HepG2 (cell line): ENCODE results near the gene ZNF764. TPM values are rescaled to one million over a fixed set of nuclear protein-coding genes. Genes with fewer than 3 reads are reported as not detected.

Source experiments
- ATAC-seq: fragments of 200-7000 bp; cut with Tn5 transposase; 3 replicates; pipeline ENCODE4 v1.9.1; 2020; ENCODE audit warnings: mild to moderate bottlenecking, moderate library complexity
- BruUV-seq: library from RNA; stranded (reverse); fragments of 400-500 nt; replicated peaks from 2 replicates; lab custom pipeline; 2021; lab: Mats Ljungman, UMichigan
- CTCF ChIA-PET: fragments of 300-600 bp; formaldehyde crosslinking; extraction: SDS; loops from one replicate; lab custom pipeline; 2021; ENCODE audit warnings: low total read pairs, inconsistent platforms, low intra/inter-chr PET ratio; lab: Yijun Ruan, JAX
- POLR2A ChIA-PET: fragments of 350-600 bp; sonication (Branson Sonifier 250); formaldehyde crosslinking; loops from one replicate; lab custom pipeline; 2020; ENCODE audit warnings: antibody characterized with exemption, inconsistent platforms; lab: Yijun Ruan, JAX
- DNase-seq: peaks from one replicate; pipeline ENCODE4 v3.0.0-alpha.2; 2015; ENCODE audit warnings: low spot score
- FAIRE-seq: peaks from 3 replicates; lab custom pipeline; 2011; peaks lifted over from hg19 to GRCh38; lab: Jason Lieb, UNC
- H2AFZ ChIP-seq: one replicate; pipeline ENCODE4 v1.6.1; 2011; ENCODE audit warnings: low read length, inconsistent platforms
- H3K27ac ChIP-seq: fragments of 300-600 bp; 3 replicates; pipeline ENCODE4 v1.8.0; 2011; ENCODE audit warnings: mixed run types, mild to moderate bottlenecking, mixed read lengths, low read length, inconsistent platforms; ENCODE audit not compliant: insufficient read depth; ENCODE audit errors: extremely low read length
- H3K27me3 ChIP-seq, 2 experiments: fragments of 200-600 bp in 1 of 2; 2 replicates in 1 of 2; 3 replicates in 1 of 2; pipeline versions ENCODE4 v1.6.0 to v1.8.0; 2011; ENCODE audit warnings: low read length in 2 of 2, mild to moderate bottlenecking in 2 of 2, moderate library complexity in 2 of 2, inconsistent platforms in 1 of 2; ENCODE audit not compliant: insufficient read depth in 2 of 2, control insufficient read depth in 1 of 2
- H3K36me3 ChIP-seq, 2 experiments: fragments of 200-600 bp in 1 of 2; replicated peaks in 1 of 2; 2 replicates in 1 of 2; 3 replicates in 1 of 2; pipeline versions ENCODE4 v1.5.1 to v1.8.0; 2011; ENCODE audit warnings: low read length in 2 of 2, inconsistent platforms in 1 of 2; ENCODE audit not compliant: insufficient read depth in 2 of 2, control insufficient read depth in 1 of 2
- H3K4me1 ChIP-seq: 2 replicates; pipeline ENCODE4 v1.5.1; 2012; ENCODE audit warnings: low read length, inconsistent platforms; ENCODE audit not compliant: insufficient read depth
- H3K4me2 ChIP-seq: 2 replicates; pipeline ENCODE4 v1.6.0; 2011; ENCODE audit warnings: low read depth, low read length, inconsistent platforms
- H3K4me3 ChIP-seq, 3 experiments: fragments of 200-600 bp in 1 of 3; sonication (generic), shearing (Covaris generic) in 1 of 3; replicated peaks in 1 of 3; 2 replicates each; pipeline ENCODE4 v1.5.1; 2011 to 2016; ENCODE audit warnings: low read length in 3 of 3, inconsistent platforms in 2 of 3, low read depth in 2 of 3, mild to moderate bottlenecking in 2 of 3, control low read depth in 1 of 3, mixed read lengths in 1 of 3; ENCODE audit not compliant: insufficient read depth in 1 of 3
- H3K79me2 ChIP-seq: one replicate; pipeline ENCODE4 v1.6.1; 2011; ENCODE audit warnings: low read length, inconsistent platforms; ENCODE audit not compliant: insufficient read depth
- H3K9ac ChIP-seq: 2 replicates; pipeline ENCODE4 v1.6.0; 2011; ENCODE audit warnings: mild to moderate bottlenecking, low read depth, low read length, inconsistent platforms; ENCODE audit not compliant: insufficient read depth
- H3K9me3 ChIP-seq: 2 replicates; pipeline ENCODE4 v1.5.1; 2012; ENCODE audit warnings: mild to moderate bottlenecking, low read length
- H4K20me1 ChIP-seq: 2 replicates; pipeline ENCODE4 v1.6.0; 2011; ENCODE audit warnings: inconsistent platforms, mild to moderate bottlenecking, low read length, moderate library complexity; ENCODE audit not compliant: insufficient read depth
- CEBPG ChIP-seq: IDR thresholded peaks from 2 replicates; pipeline ENCODE4 v1.6.1; 2016
- IRX3 ChIP-seq: sonication (generic); formaldehyde crosslinking; IDR thresholded peaks from 2 replicates; pipeline ENCODE4 v1.8.1; 2023; ENCODE audit warnings: mild to moderate bottlenecking, low read depth, missing genetic modification reagents, borderline replicate concordance
- NONO ChIP-seq, 2 experiments: fragments of 450-650 bp in 1 of 2; sonication (generic) in 1 of 2; formaldehyde crosslinking in 1 of 2; IDR thresholded peaks in 1 of 2; conservative IDR thresholded peaks in 1 of 2; 2 replicates each; pipeline versions ENCODE4 v1.6.1 to v1.8.0; 2017 to 2022; ENCODE audit warnings: mild to moderate bottlenecking in 1 of 2, missing genetic modification reagents in 1 of 2, moderate library complexity in 1 of 2
- POLR2G ChIP-seq: fragments of 200-400 bp; formaldehyde crosslinking; IDR thresholded peaks from 2 replicates; pipeline ENCODE4 v1.6.1; 2018; ENCODE audit warnings: mild to moderate bottlenecking, low read depth, low read length, moderate library complexity
- RBFOX2 ChIP-seq: fragments of 200-400 bp; formaldehyde crosslinking; IDR thresholded peaks from 2 replicates; pipeline ENCODE4 v1.6.1; 2017; ENCODE audit warnings: low read depth, mild to moderate bottlenecking, low read length
- ZBTB38 ChIP-seq: sonication (generic); formaldehyde crosslinking; IDR thresholded peaks from 2 replicates; pipeline ENCODE4 v1.5.1; 2020; ENCODE audit warnings: mild to moderate bottlenecking, missing genetic modification reagents
- ZC3H4 ChIP-seq: sonication (generic); formaldehyde crosslinking; IDR thresholded peaks from 2 replicates; pipeline ENCODE4 v1.4.0; 2020; ENCODE audit warnings: missing genetic modification reagents, borderline replicate concordance
- ZIK1 ChIP-seq: sonication (generic); formaldehyde crosslinking; IDR thresholded peaks from 2 replicates; pipeline ENCODE4 v1.5.0; 2020; ENCODE audit warnings: mild to moderate bottlenecking, low read depth, missing genetic modification reagents, borderline replicate concordance
- ZNF33B ChIP-seq: sonication (generic); formaldehyde crosslinking; IDR thresholded peaks from 2 replicates; pipeline ENCODE4 v1.5.1; 2020; ENCODE audit warnings: mild to moderate bottlenecking, missing genetic modification reagents
- ZNF557 ChIP-seq: sonication (generic); formaldehyde crosslinking; IDR thresholded peaks from 2 replicates; pipeline ENCODE4 v1.4.0; 2020; ENCODE audit warnings: missing genetic modification reagents
- ZNF598 ChIP-seq: sonication (generic); formaldehyde crosslinking; IDR thresholded peaks from 2 replicates; pipeline ENCODE4 v1.5.1; 2020; ENCODE audit warnings: mild to moderate bottlenecking, missing genetic modification reagents, borderline replicate concordance
- ZNF891 ChIP-seq: sonication (generic); formaldehyde crosslinking; IDR thresholded peaks from 2 replicates; pipeline ENCODE4 v1.5.0; 2020; ENCODE audit warnings: mild to moderate bottlenecking, missing genetic modification reagents
- ZSCAN20 ChIP-seq: sonication (generic); formaldehyde crosslinking; IDR thresholded peaks from 2 replicates; pipeline ENCODE4 v1.4.0; 2020; ENCODE audit warnings: missing genetic modification reagents, mild to moderate bottlenecking, borderline replicate concordance
- WGBS: methylation state at CpG from one replicate; pipeline ENCODE4 v1.1.6; 2017; ENCODE audit warnings: low lambda C conversion rate; 5-methylcytosine and 5-hydroxymethylcytosine counted together
- in situ Hi-C: cut with HindIII; loops from 2 replicates; pipeline ENCODE4 v1.10.0; 2017; ENCODE audit warnings: low pct_unique_long_range_greater_than_20kb; ENCODE audit not compliant: extremely low pct_ligation_motif_present
- intact Hi-C: fragments of 100-400 bp; cut with micrococcal nuclease; formaldehyde crosslinking; loops from one replicate; pipeline ENCODE4 v1.10.0; 2022; ENCODE audit not compliant: unreplicated experiment
- polyA plus RNA-seq, 8 experiments: library from polyadenylated mRNA; depleted of rRNA in 3 of 8; stranded (reverse) in 7 of 8; unstranded in 1 of 8; fragments of >200 nt; fragmentation: Illumina TruSeq in 4 of 8; extraction: Trizol in 4 of 8; gene quantifications; 2 replicates each; pipeline versions ENCODE4 v1.2.1 to v1.2.3, GENCODE V29; 2011 to 2016; ENCODE audit warnings: low read depth in 4 of 8, missing spikeins in 1 of 8, mixed read lengths in 1 of 8; ENCODE audit not compliant: insufficient read depth in 1 of 8
- total RNA-seq, 5 experiments: library from RNA; depleted of rRNA; stranded (reverse); fragments of >200 nt; fragmentation: Illumina TruSeq; extraction: Trizol; gene quantifications; 2 replicates each; pipeline ENCODE4 v1.2.3, GENCODE V29; 2016; ENCODE audit warnings: low read depth in 1 of 5
- TF ChIP-seq, protein P1 (sequence below): sonication (generic); formaldehyde crosslinking; IDR thresholded peaks from 2 replicates; pipeline ENCODE4 v1.9.0; 2022; ENCODE audit warnings: low read depth, missing genetic modification reagents
- TF ChIP-seq, protein P2 (sequence below): sonication (generic); formaldehyde crosslinking; IDR thresholded peaks from 2 replicates; pipeline ENCODE4 v1.4.0; 2020; ENCODE audit warnings: mild to moderate bottlenecking, missing genetic modification reagents

The ZNF764 gene
- total and polyA plus RNA-seq, 2 of the 13 experiments (the other 11 are each of a cell fraction or from before 2014, with no cell fraction given): 4.1 to 9.1 TPM

- H3K9ac ChIP-seq: no peak overlapping the region
- no peak overlapping the region for H3K4me2 ChIP-seq
- no peak overlapping the region for H3K4me3 ChIP-seq
- intact Hi-C loops: no loop called here
- H3K27me3 ChIP-seq: no peaks in the 10 kb centered on the region
- peaks cover 21% of the 10 kb centered on the region for H3K79me2 ChIP-seq
- FAIRE-seq: no peak
- H3K27ac ChIP-seq: no peak overlapping the region
- ATAC-seq: no peak
- H3K4me1 ChIP-seq: peaks cover 55% of the 10 kb centered on the region
- no TSS peak for BruUV-seq
- H3K9me3 ChIP-seq: no peaks in the 10 kb centered on the region
- H2AFZ ChIP-seq: no peak overlapping the region
- no peak for DNase-seq
- whole genome bisulfite sequencing: 78% methylated on average over 3 of the region's 4 CpGs
- ChIA-PET POLR2A (interaction anchor here (1.0 to 2.2 kb wide), 2 partner anchors 12 to 19 kb away, joined by 4 to 12 read pairs; no protein-coding TSS in a partner anchor), CTCF (no interaction called here)
- H3K36me3 ChIP-seq: peaks cover 0 to 25% of the 10 kb centered on the region in 2 experiments; a peak in 4 of 5 replicates
- H4K20me1 ChIP-seq: no peaks in the 10 kb centered on the region
- in situ Hi-C loops: no loop called here
- TF ChIP-seq, protein P1, sequence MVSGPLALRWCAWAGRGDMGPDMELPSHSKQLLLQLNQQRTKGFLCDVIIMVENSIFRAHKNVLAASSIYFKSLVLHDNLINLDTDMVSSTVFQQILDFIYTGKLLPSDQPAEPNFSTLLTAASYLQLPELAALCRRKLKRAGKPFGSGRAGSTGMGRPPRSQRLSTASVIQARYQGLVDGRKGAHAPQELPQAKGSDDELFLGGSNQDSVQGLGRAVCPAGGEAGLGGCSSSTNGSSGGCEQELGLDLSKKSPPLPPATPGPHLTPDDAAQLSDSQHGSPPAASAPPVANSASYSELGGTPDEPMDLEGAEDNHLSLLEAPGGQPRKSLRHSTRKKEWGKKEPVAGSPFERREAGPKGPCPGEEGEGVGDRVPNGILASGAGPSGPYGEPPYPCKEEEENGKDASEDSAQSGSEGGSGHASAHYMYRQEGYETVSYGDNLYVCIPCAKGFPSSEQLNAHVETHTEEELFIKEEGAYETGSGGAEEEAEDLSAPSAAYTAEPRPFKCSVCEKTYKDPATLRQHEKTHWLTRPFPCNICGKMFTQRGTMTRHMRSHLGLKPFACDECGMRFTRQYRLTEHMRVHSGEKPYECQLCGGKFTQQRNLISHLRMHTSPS (CRISPR knock-in tag): no peak
- no peak for TF ChIP-seq ZIK1 (CRISPR knock-in tag)
- no peak for TF ChIP-seq ZNF557 (CRISPR knock-in tag)
- no peak for TF ChIP-seq ZC3H4
- TF ChIP-seq ZNF598: 0 out of 2 replicates have a peak, but pooled peaks have one; percentile 27
- TF ChIP-seq RBFOX2: peak; percentile 35; the same call in 1 of the 2 replicates
- no peak for TF ChIP-seq ZSCAN20
- no peak for TF ChIP-seq NONO (IDR thresholded peaks at IDR 0.05)
- TF ChIP-seq NONO (CRISPR knock-in tag; conservative IDR thresholded peaks at IDR 0.05): peak; percentile 47; the same call in 1 of the 2 replicates
- TF ChIP-seq, protein P2, sequence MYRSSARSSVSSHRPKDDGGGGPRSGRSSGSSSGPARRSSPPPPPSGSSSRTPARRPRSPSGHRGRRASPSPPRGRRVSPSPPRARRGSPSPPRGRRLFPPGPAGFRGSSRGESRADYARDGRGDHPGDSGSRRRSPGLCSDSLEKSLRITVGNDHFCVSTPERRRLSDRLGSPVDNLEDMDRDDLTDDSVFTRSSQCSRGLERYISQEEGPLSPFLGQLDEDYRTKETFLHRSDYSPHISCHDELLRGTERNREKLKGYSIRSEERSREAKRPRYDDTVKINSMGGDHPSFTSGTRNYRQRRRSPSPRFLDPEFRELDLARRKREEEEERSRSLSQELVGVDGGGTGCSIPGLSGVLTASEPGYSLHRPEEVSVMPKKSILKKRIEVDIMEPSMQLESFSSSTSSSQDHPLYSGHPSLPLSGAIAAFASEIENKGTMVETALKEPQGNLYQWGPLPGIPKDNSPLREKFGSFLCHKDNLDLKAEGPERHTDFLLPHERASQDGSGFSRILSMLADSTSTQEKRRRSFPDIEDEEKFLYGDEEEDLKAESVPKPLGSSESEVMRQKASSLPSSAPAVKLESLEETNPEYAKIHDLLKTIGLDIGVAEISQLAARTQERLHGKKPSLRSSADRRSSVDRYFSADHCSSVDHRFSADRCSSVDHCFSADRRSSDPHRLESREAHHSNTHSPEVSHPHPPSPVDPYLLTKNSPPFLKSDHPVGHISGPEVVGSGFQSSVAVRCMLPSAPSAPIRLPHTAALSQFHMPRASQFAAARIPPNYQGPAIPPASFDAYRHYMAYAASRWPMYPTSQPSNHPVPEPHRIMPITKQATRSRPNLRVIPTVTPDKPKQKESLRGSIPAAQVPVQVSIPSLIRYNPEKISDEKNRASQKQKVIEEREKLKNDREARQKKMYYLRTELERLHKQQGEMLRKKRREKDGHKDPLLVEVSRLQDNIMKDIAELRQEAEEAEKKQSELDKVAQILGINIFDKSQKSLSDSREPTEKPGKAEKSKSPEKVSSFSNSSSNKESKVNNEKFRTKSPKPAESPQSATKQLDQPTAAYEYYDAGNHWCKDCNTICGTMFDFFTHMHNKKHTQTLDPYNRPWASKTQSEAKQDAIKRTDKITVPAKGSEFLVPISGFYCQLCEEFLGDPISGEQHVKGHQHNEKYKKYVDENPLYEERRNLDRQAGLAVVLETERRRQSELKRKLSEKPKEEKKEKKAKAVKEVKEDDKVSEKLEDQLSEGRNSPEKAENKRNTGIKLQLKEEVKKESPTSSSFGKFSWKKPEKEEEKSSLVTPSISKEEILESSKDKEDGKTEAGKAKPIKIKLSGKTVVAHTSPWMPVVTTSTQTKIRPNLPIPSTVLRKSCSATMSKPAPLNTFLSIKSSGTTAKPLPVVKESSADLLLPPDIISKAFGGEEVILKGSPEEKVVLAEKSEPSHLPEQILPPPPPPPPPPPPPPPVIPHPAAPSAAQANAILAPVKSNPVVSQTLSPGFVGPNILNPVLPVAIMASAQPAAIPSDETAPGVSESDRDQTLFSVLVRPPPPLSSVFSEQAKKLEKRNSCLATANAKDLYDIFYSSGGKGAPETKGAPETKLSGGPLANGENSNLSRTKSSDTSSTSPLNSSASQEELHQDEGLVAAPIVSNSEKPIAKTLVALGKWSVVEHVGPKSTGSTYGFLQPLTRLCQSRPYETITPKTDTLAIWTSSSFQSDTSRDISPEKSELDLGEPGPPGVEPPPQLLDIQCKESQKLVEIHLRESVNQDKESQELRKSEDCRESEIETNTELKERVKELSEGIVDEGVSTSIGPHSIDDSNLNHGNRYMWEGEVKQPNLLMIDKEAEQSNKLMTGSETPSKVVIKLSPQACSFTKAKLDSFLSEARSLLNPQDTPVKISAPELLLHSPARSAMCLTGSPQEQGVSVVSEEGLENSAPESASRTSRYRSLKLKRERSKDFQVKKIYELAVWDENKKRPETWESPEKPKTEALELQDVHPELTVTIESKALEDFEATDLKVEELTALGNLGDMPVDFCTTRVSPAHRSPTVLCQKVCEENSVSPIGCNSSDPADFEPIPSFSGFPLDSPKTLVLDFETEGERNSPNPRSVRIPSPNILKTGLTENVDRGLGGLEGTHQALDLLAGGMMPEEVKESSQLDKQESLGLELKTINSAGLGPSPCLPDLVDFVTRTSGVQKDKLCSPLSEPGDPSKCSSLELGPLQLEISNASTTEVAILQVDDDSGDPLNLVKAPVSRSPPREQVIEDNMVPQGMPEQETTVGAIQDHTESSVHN: 0 out of 2 replicates have a peak, but pooled peaks have one; percentile 25
- 0 out of 2 replicates have a peak, but pooled peaks have one; percentile 45 for TF ChIP-seq ZBTB38 (CRISPR knock-in tag)
- TF ChIP-seq ZNF891 (CRISPR knock-in tag): no peak
- no peak for TF ChIP-seq ZNF33B (CRISPR knock-in tag)
- peak; percentile 58; the same call in 1 of the 2 replicates for TF ChIP-seq POLR2G
- TF ChIP-seq CEBPG: no peak
- TF ChIP-seq IRX3 (CRISPR knock-in tag): no peak
Observed at GRCh38 chr16:30552956-30553355, 5.2 kb downstream of the ZNF764 start.
